D341Med (cell line): ENCODE results near the gene ANO7.

Experiments
- DNase-seq: peaks from one replicate; pipeline ENCODE4 v3.0.0; 2012; ENCODE audit warnings: low spot score

ANO7 gene

GRCh38 chr2:241228081-241228859 is 39.8 kb downstream of the ANO7 start:
- no peak for DNase-seq

- no peak for DNase-seq
Measured at GRCh38 chr2:241228860-241229516, 40.5 kb downstream of the ANO7 start.

GRCh38 chr2:241229563-241230401 is 41.3 kb downstream of the ANO7 start:
- no peak for DNase-seq

- no peak for DNase-seq
Measured at GRCh38 chr2:241230435-241230834, 42.0 kb downstream of the ANO7 start.

GRCh38 chr2:241232736-241233575 is 44.5 kb downstream of the ANO7 start:
- DNase-seq: no peak

GRCh38 chr2:241234066-241234790 is 45.8 kb downstream of the ANO7 start:
- DNase-seq: no peak

- DNase-seq: no peak
Measured at GRCh38 chr2:241234962-241235740, 46.7 kb downstream of the ANO7 start.

GRCh38 chr2:241235859-241236593 is 47.5 kb downstream of the ANO7 start:
- no peak for DNase-seq

- no peak for DNase-seq
Measured at GRCh38 chr2:241237047-241237446, 48.6 kb downstream of the ANO7 start.

GRCh38 chr2:241237949-241238371 is 49.5 kb downstream of the ANO7 start:
- no peak for DNase-seq

- no peak for DNase-seq
Measured at GRCh38 chr2:241238693-241239198, 50.3 kb downstream of the ANO7 start.

- DNase-seq: no peak
Measured at GRCh38 chr2:241239552-241240202, 51.2 kb downstream of the ANO7 start.

- no peak for DNase-seq
Measured at GRCh38 chr2:241240320-241241004, 52.0 kb downstream of the ANO7 start.

- no peak for DNase-seq
Measured at GRCh38 chr2:241241669-241242068, 53.2 kb downstream of the ANO7 start.

- DNase-seq: no peak
Measured at GRCh38 chr2:241242306-241242705, 53.8 kb downstream of the ANO7 start.

- DNase-seq: no peak
Measured at GRCh38 chr2:241244368-241244767, 55.9 kb downstream of the ANO7 start.

GRCh38 chr2:241248289-241248688 is 59.8 kb downstream of the ANO7 start:
- no peak for DNase-seq

GRCh38 chr2:241248897-241249296 is 60.4 kb downstream of the ANO7 start:
- no peak for DNase-seq
